Activated CD8-positive, alpha-beta memory T cell treated with anti-CD3 and anti-CD28 coated beads, Interleukin-2, amount 10 ng/mL, durations not matched to agents 7 days and 5 days (primary cell): ENCODE data around the gene AP1B1. TPM values are rescaled to one million over a fixed set of nuclear protein-coding genes. Genes with fewer than 3 reads are reported as not detected.

Experiments
- ATAC-seq: fragments of 150-1000 bp; cut with Tn5 transposase; one replicate; pipeline ENCODE4 v1.10.0; 2021; ENCODE audit warnings: moderate library complexity
- CTCF ChIA-PET: fragments of 350-600 bp; sonication (Branson Sonifier 250); formaldehyde crosslinking; loops from one replicate; lab custom pipeline; 2021; ENCODE audit warnings: antibody characterized with exemption; lab: Charles Lee
- DNase-seq: peaks from one replicate; pipeline ENCODE4 v3.0.0-alpha.2; 2020
- H3K27ac Mint-ChIP-seq: one replicate; pipeline ENCODE4 v1.8.0; 2021; ENCODE audit warnings: mild to moderate bottlenecking, mixed read lengths
- H3K27me3 Mint-ChIP-seq: one replicate; pipeline ENCODE4 v1.8.0; 2021; ENCODE audit warnings: mixed read lengths
- H3K36me3 Mint-ChIP-seq: one replicate; pipeline ENCODE4 v1.8.0; 2021; ENCODE audit warnings: mild to moderate bottlenecking, mixed read lengths
- H3K4me1 Mint-ChIP-seq: one replicate; pipeline ENCODE4 v1.8.0; 2021; ENCODE audit warnings: mixed read lengths
- H3K4me3 Mint-ChIP-seq: one replicate; pipeline ENCODE4 v1.8.0; 2021; ENCODE audit warnings: mild to moderate bottlenecking, moderate library complexity, mixed read lengths
- H3K9me3 Mint-ChIP-seq: one replicate; pipeline ENCODE4 v1.8.0; 2022; ENCODE audit warnings: low read depth, mixed read lengths
- total RNA-seq, 2 experiments: library from RNA; stranded (reverse); gene quantifications; one replicate each; pipeline ENCODE4 v1.2.3, GENCODE V29; 2021

AP1B1 gene
- total RNA-seq, 2 experiments from 2014 or later, result 82.9 to 90.8 TPM

- Mint-ChIP-seq H3K36me3 (peaks cover 15% of the 10 kb centered on the region), H3K9me3 (no peaks in the 10 kb centered on the region), H3K4me1 (peaks cover 2% of the 10 kb centered on the region), H3K27ac (no peak overlapping the region), H3K27me3 (no peaks in the 10 kb centered on the region), H3K4me3 (no peak overlapping the region)
- DNase-seq (no peak), ATAC-seq (no peak)
- CTCF ChIA-PET, result no interaction called here
These were observed 46.6 kb downstream of the AP1B1 start for GRCh38 chr22:29341849-29342127.

- CTCF ChIA-PET, result no interaction called here
These were observed 47.1 kb downstream of the AP1B1 start for GRCh38 chr22:29341056-29341848.

GRCh38 chr22:29340566-29340965 is 47.8 kb downstream of the AP1B1 start:
- CTCF ChIA-PET, result no interaction called here
- ATAC-seq (no peak), DNase-seq (no peak)
- H3K27ac Mint-ChIP-seq, result no peak overlapping the region
- peaks cover 12% of the 10 kb centered on the region for H3K36me3 Mint-ChIP-seq
- H3K4me1 Mint-ChIP-seq, result peaks cover 2% of the 10 kb centered on the region
- no peaks in the 10 kb centered on the region for H3K9me3 Mint-ChIP-seq
- H3K27me3 Mint-ChIP-seq, result no peaks in the 10 kb centered on the region
- H3K4me3 Mint-ChIP-seq, result no peak overlapping the region

More at GRCh38 chr22:29341056-29341848, 47.1 kb downstream of the AP1B1 start:
- H3K4me1 Mint-ChIP-seq, result peaks cover 2% of the 10 kb centered on the region
- DNase-seq (no peak), ATAC-seq (no peak)
- no peak overlapping the region for H3K27ac Mint-ChIP-seq
- no peaks in the 10 kb centered on the region for H3K27me3 Mint-ChIP-seq
- H3K9me3 Mint-ChIP-seq, result no peaks in the 10 kb centered on the region
- H3K4me3 Mint-ChIP-seq, result no peak overlapping the region
- H3K36me3 Mint-ChIP-seq, result peaks cover 17% of the 10 kb centered on the region

- H3K27ac Mint-ChIP-seq, result no peak overlapping the region
- CTCF ChIA-PET, result no interaction called here
- H3K4me1 Mint-ChIP-seq, result peaks cover 2% of the 10 kb centered on the region
- no peak overlapping the region for H3K4me3 Mint-ChIP-seq
- H3K9me3 Mint-ChIP-seq, result no peaks in the 10 kb centered on the region
- peaks cover 14% of the 10 kb centered on the region for H3K36me3 Mint-ChIP-seq
- no peak for ATAC-seq
- H3K27me3 Mint-ChIP-seq, result no peaks in the 10 kb centered on the region
- DNase-seq, result no peak
These were observed 48.8 kb downstream of the AP1B1 start for GRCh38 chr22:29339381-29340235.

GRCh38 chr22:29338398-29338797 is 50.0 kb downstream of the AP1B1 start:
- CTCF ChIA-PET, result no interaction called here
- ATAC-seq (no peak), DNase-seq (no peak)
- no peak overlapping the region for H3K4me3 Mint-ChIP-seq
- H3K36me3 Mint-ChIP-seq, result peaks cover 13% of the 10 kb centered on the region
- H3K4me1 Mint-ChIP-seq, result no peaks in the 10 kb centered on the region
- H3K27me3 Mint-ChIP-seq, result no peaks in the 10 kb centered on the region
- H3K9me3 Mint-ChIP-seq, result no peaks in the 10 kb centered on the region
- no peak overlapping the region for H3K27ac Mint-ChIP-seq

GRCh38 chr22:29337631-29338284 is 50.6 kb downstream of the AP1B1 start:
- H3K4me3 Mint-ChIP-seq, result no peak overlapping the region
- H3K36me3 Mint-ChIP-seq, result peaks cover 10% of the 10 kb centered on the region
- ATAC-seq, result no peak
- H3K9me3 Mint-ChIP-seq, result no peaks in the 10 kb centered on the region
- CTCF ChIA-PET, result no interaction called here
- no peak overlapping the region for H3K27ac Mint-ChIP-seq
- no peaks in the 10 kb centered on the region for H3K27me3 Mint-ChIP-seq
- no peaks in the 10 kb centered on the region for H3K4me1 Mint-ChIP-seq
- DNase-seq, result no peak

- CTCF ChIA-PET, result interaction anchor here (1.3 kb wide), 1 partner anchor 24 kb away, joined by 4 read pairs; no protein-coding TSS in a partner anchor
- Mint-ChIP-seq H3K4me1 (no peaks in the 10 kb centered on the region), H3K27ac (no peak overlapping the region)
These were observed 51.4 kb downstream of the AP1B1 start for GRCh38 chr22:29336751-29337490.

GRCh38 chr22:29335656-29336055 is 52.7 kb downstream of the AP1B1 start:
- no peak overlapping the region for H3K27ac Mint-ChIP-seq
- no peak for ATAC-seq
- no peaks in the 10 kb centered on the region for H3K27me3 Mint-ChIP-seq
- CTCF ChIA-PET, result no interaction called here
- peaks cover 9% of the 10 kb centered on the region for H3K36me3 Mint-ChIP-seq
- H3K9me3 Mint-ChIP-seq, result no peaks in the 10 kb centered on the region
- H3K4me1 Mint-ChIP-seq, result no peaks in the 10 kb centered on the region
- no peak overlapping the region for H3K4me3 Mint-ChIP-seq
- DNase-seq, result no peak

More at GRCh38 chr22:29336751-29337490, 51.4 kb downstream of the AP1B1 start:
- DNase-seq, result no peak
- H3K36me3 Mint-ChIP-seq, result peaks cover 9% of the 10 kb centered on the region
- no peak overlapping the region for H3K4me3 Mint-ChIP-seq
- H3K9me3 Mint-ChIP-seq, result no peaks in the 10 kb centered on the region
- H3K27me3 Mint-ChIP-seq, result no peaks in the 10 kb centered on the region
- ATAC-seq, result no peak

GRCh38 chr22:29334696-29335344 is 53.5 kb downstream of the AP1B1 start:
- Mint-ChIP-seq H3K4me3 (no peak overlapping the region), H3K27me3 (no peaks in the 10 kb centered on the region), H3K27ac (no peak overlapping the region), H3K4me1 (no peaks in the 10 kb centered on the region), H3K9me3 (no peaks in the 10 kb centered on the region), H3K36me3 (peaks cover 9% of the 10 kb centered on the region)
- no peak for ATAC-seq
- DNase-seq, result no peak
- CTCF ChIA-PET, result no interaction called here

GRCh38 chr22:29334148-29334547 is 54.2 kb downstream of the AP1B1 start:
- ATAC-seq (no peak), DNase-seq (no peak)
- H3K4me1 Mint-ChIP-seq, result no peaks in the 10 kb centered on the region
- H3K36me3 Mint-ChIP-seq, result peaks cover 9% of the 10 kb centered on the region
- CTCF ChIA-PET, result no interaction called here
- no peak overlapping the region for H3K4me3 Mint-ChIP-seq
- H3K27ac Mint-ChIP-seq, result no peak overlapping the region
- no peaks in the 10 kb centered on the region for H3K9me3 Mint-ChIP-seq
- no peaks in the 10 kb centered on the region for H3K27me3 Mint-ChIP-seq

- Mint-ChIP-seq H3K36me3 (peaks cover 7% of the 10 kb centered on the region), H3K27me3 (no peaks in the 10 kb centered on the region), H3K4me1 (no peaks in the 10 kb centered on the region), H3K9me3 (no peaks in the 10 kb centered on the region), H3K4me3 (no peak overlapping the region), H3K27ac (no peak overlapping the region)
- ATAC-seq (no peak), DNase-seq (no peak)
- CTCF ChIA-PET, result interaction anchor here (0.7 kb wide), 1 partner anchor 13 kb away, joined by 3 read pairs; no protein-coding TSS in a partner anchor
These were observed 55.4 kb downstream of the AP1B1 start for GRCh38 chr22:29332886-29333496.

GRCh38 chr22:29331658-29332300 is 56.6 kb downstream of the AP1B1 start:
- H3K36me3 Mint-ChIP-seq, result peaks cover 7% of the 10 kb centered on the region
- DNase-seq (no peak), ATAC-seq (no peak)
- H3K4me3 Mint-ChIP-seq, result no peak overlapping the region
- CTCF ChIA-PET, result interaction anchor here (0.7 kb wide), 1 partner anchor 14 kb away, joined by 3 read pairs; no protein-coding TSS in a partner anchor
- no peaks in the 10 kb centered on the region for H3K4me1 Mint-ChIP-seq
- no peaks in the 10 kb centered on the region for H3K9me3 Mint-ChIP-seq
- H3K27me3 Mint-ChIP-seq, result no peaks in the 10 kb centered on the region
- H3K27ac Mint-ChIP-seq, result no peak overlapping the region
